Measurements from ENCODE around the gene PHF19.

PHF19 gene

GRCh38 chr9:120820095-120820494, 56.9 kb downstream of the PHF19 start:
- peaks cover 35% of the 10 kb centered on the region for H3K36me3 ChIP-seq (ENCODE audit: low read length)
- no peak overlapping the region for H3K4me3 ChIP-seq (ENCODE audit: insufficient read depth, low read length, poor library complexity, severe bottlenecking)
- no peaks in the 10 kb centered on the region for H4K20me1 ChIP-seq (ENCODE audit: low read depth, low read length)
- no peaks in the 10 kb centered on the region for H3K9me2 ChIP-seq (replicated peaks; ENCODE audit: insufficient read depth, low read length)
- H3K27ac ChIP-seq (ENCODE audit: low read depth, low read length): no peak overlapping the region
- no peak overlapping the region for H3K9ac ChIP-seq (ENCODE audit: low read length)
- H3K9me3 ChIP-seq (ENCODE audit: insufficient read depth, low read length): no peaks in the 10 kb centered on the region
- H3K27me3 ChIP-seq (ENCODE audit: low read length): no peaks in the 10 kb centered on the region
- H3K79me2 ChIP-seq (ENCODE audit: insufficient read depth, low read length): no peaks in the 10 kb centered on the region
- H3F3A ChIP-seq (ENCODE audit: insufficient read depth): peaks cover 7% of the 10 kb centered on the region
- H2AFZ ChIP-seq (ENCODE audit: low read depth, low read length, severe bottlenecking): no peak overlapping the region
- H3K4me2 ChIP-seq (ENCODE audit: low read depth, low read length, poor library complexity, severe bottlenecking): no peak overlapping the region
- TF ChIP-seq CTCF (IDR thresholded peaks at IDR 0.05; ENCODE audit: insufficient read depth, low read length, poor library complexity, severe bottlenecking): no peak

- Histone ChIP-seq H3K27ac (ENCODE audit: low read depth, low read length) (no peak overlapping the region), H2AFZ (ENCODE audit: low read depth, low read length, severe bottlenecking) (no peak overlapping the region), H3K36me3 (ENCODE audit: low read length) (peaks cover 35% of the 10 kb centered on the region), H4K20me1 (ENCODE audit: low read depth, low read length) (no peaks in the 10 kb centered on the region), H3K27me3 (ENCODE audit: low read length) (no peaks in the 10 kb centered on the region), H3K79me2 (ENCODE audit: insufficient read depth, low read length) (no peaks in the 10 kb centered on the region), H3K4me2 (ENCODE audit: low read depth, low read length, poor library complexity, severe bottlenecking) (no peak overlapping the region), H3K4me3 (ENCODE audit: insufficient read depth, low read length, poor library complexity, severe bottlenecking) (no peak overlapping the region), H3F3A (ENCODE audit: insufficient read depth) (peaks cover 7% of the 10 kb centered on the region), H3K9me3 (ENCODE audit: insufficient read depth, low read length) (no peaks in the 10 kb centered on the region), H3K9me2 (replicated peaks; ENCODE audit: insufficient read depth, low read length) (no peaks in the 10 kb centered on the region), H3K9ac (ENCODE audit: low read length) (no peak overlapping the region)
- TF ChIP-seq EZH2phosphoT487 (conservative IDR thresholded peaks at IDR 0.05; ENCODE audit: low read length): no peak
- TF ChIP-seq CTCF (IDR thresholded peaks at IDR 0.05; ENCODE audit: insufficient read depth, low read length, poor library complexity, severe bottlenecking): no peak
These were observed 58.4 kb downstream of the PHF19 start for GRCh38 chr9:120818595-120818994.

- no peak for TF ChIP-seq EZH2phosphoT487 (conservative IDR thresholded peaks at IDR 0.05; ENCODE audit: low read length)
- no peak for TF ChIP-seq CTCF (IDR thresholded peaks at IDR 0.05; ENCODE audit: insufficient read depth, low read length, poor library complexity, severe bottlenecking)
- Histone ChIP-seq H3F3A (ENCODE audit: insufficient read depth) (peaks cover 7% of the 10 kb centered on the region), H3K27me3 (ENCODE audit: low read length) (no peaks in the 10 kb centered on the region), H3K9me3 (ENCODE audit: insufficient read depth, low read length) (no peaks in the 10 kb centered on the region), H3K9me2 (replicated peaks; ENCODE audit: insufficient read depth, low read length) (no peaks in the 10 kb centered on the region), H2AFZ (ENCODE audit: low read depth, low read length, severe bottlenecking) (no peak overlapping the region), H3K79me2 (ENCODE audit: insufficient read depth, low read length) (no peaks in the 10 kb centered on the region), H3K9ac (ENCODE audit: low read length) (no peak overlapping the region), H4K20me1 (ENCODE audit: low read depth, low read length) (no peaks in the 10 kb centered on the region), H3K4me2 (ENCODE audit: low read depth, low read length, poor library complexity, severe bottlenecking) (no peak overlapping the region), H3K4me3 (ENCODE audit: insufficient read depth, low read length, poor library complexity, severe bottlenecking) (no peak overlapping the region), H3K27ac (ENCODE audit: low read depth, low read length) (no peak overlapping the region), H3K36me3 (ENCODE audit: low read length) (peaks cover 23% of the 10 kb centered on the region)
These were observed 61.9 kb downstream of the PHF19 start for GRCh38 chr9:120815075-120815474.

- Histone ChIP-seq H3K27me3 (ENCODE audit: low read length) (no peaks in the 10 kb centered on the region), H3K9me3 (ENCODE audit: insufficient read depth, low read length) (peaks cover 7% of the 10 kb centered on the region; the same call in 1 of the 2 replicates), H3K27ac (ENCODE audit: low read depth, low read length) (no peak overlapping the region)
These were observed 68.1 kb downstream of the PHF19 start for GRCh38 chr9:120808931-120809330.

More at GRCh38 chr9:120808931-120809330, 68.1 kb downstream of the PHF19 start:
- no peak overlapping the region for H3K4me2 ChIP-seq (ENCODE audit: low read depth, low read length, poor library complexity, severe bottlenecking)
- no peak overlapping the region for H3K4me3 ChIP-seq (ENCODE audit: insufficient read depth, low read length, poor library complexity, severe bottlenecking)
- peaks cover 6% of the 10 kb centered on the region for H3K36me3 ChIP-seq (ENCODE audit: low read length)
- TF ChIP-seq CTCF (IDR thresholded peaks at IDR 0.05; ENCODE audit: insufficient read depth, low read length, poor library complexity, severe bottlenecking) (no peak), EZH2phosphoT487 (conservative IDR thresholded peaks at IDR 0.05; ENCODE audit: low read length) (no peak)
- no peak overlapping the region for H2AFZ ChIP-seq (ENCODE audit: low read depth, low read length, severe bottlenecking)
- H4K20me1 ChIP-seq (ENCODE audit: low read depth, low read length): no peaks in the 10 kb centered on the region
- no peaks in the 10 kb centered on the region for H3F3A ChIP-seq (ENCODE audit: insufficient read depth)
- H3K9me2 ChIP-seq (replicated peaks; ENCODE audit: insufficient read depth, low read length): no peaks in the 10 kb centered on the region
- no peak overlapping the region for H3K9ac ChIP-seq (ENCODE audit: low read length)
- H3K79me2 ChIP-seq (ENCODE audit: insufficient read depth, low read length): no peaks in the 10 kb centered on the region

Measured in SU-DHL-6 (cell line).